Measurements from ENCODE around the gene MIDN.

- TF ChIP-seq POLR2A (IDR thresholded peaks at IDR 0.05; ENCODE audit: low read length) = no peak
- no peak for TF ChIP-seq CTCF (IDR thresholded peaks at IDR 0.05)
- TF ChIP-seq FOSL2 (IDR thresholded peaks at IDR 0.05) = no peak
- no peak for TF ChIP-seq FOSL2 (CRISPR knock-in tag; IDR thresholded peaks at IDR 0.05)
- no peak for TF ChIP-seq EP300 (IDR thresholded peaks at IDR 0.05)
- TF ChIP-seq MAX (IDR thresholded peaks at IDR 0.05) = no peak
- no peak for TF ChIP-seq KDM1A (IDR thresholded peaks at IDR 0.05; ENCODE audit: low read depth)
Measured at GRCh38 chr19:1230783-1231489, 17.4 kb upstream of the MIDN start.

Measured in A549 (cell line).